GM12874 (cell line): ENCODE results near the gene MTHFD2L.
A peak's percentile ranks its signal among the peaks of the same experiment; 100 is the strongest.

Experiments used
- CTCF ChIP-seq: IDR thresholded peaks from 2 replicates; pipeline ENCODE4 v1.5.1; 2011; ENCODE audit warnings: low read depth, mild to moderate bottlenecking, control low read depth, low read length, moderate library complexity; ENCODE audit not compliant: insufficient read depth

The MTHFD2L gene

GRCh38 chr4:74297539-74297938 lies 139.6 kb downstream of the MTHFD2L start:
- TF ChIP-seq CTCF: no peak

GRCh38 chr4:74304095-74304625 lies 146.2 kb downstream of the MTHFD2L start:
- TF ChIP-seq CTCF: no peak

- TF ChIP-seq CTCF: no peak
Measured at GRCh38 chr4:74305000-74305399, 147.1 kb downstream of the MTHFD2L start.

GRCh38 chr4:74307170-74307569 lies 149.3 kb downstream of the MTHFD2L start:
- no peak for TF ChIP-seq CTCF

GRCh38 chr4:74308215-74308614 lies 150.3 kb downstream of the MTHFD2L start, which contains the start of gene EPGN:
Gene EPGN (plus strand): TSS chr4:74308470. CDS start chr4:74308534, 64 bp downstream.
- TF ChIP-seq CTCF: no peak

GRCh38 chr4:74309223-74309622 lies 151.3 kb downstream of the MTHFD2L start:
- no peak for TF ChIP-seq CTCF

- TF ChIP-seq CTCF: peak; percentile 45; the same call in 1 of the 2 replicates
Measured at GRCh38 chr4:74311696-74312313, 153.9 kb downstream of the MTHFD2L start.
